Fibroblast of lung (primary cell): ENCODE results near the gene KATNAL1. TPM values are rescaled to one million over a fixed set of nuclear protein-coding genes. Genes with fewer than 3 reads are reported as not detected.

Source experiments
- DNase-seq, 2 donors: peaks; one replicate each; pipeline versions ENCODE4 v3.0.0 to v3.0.0-alpha.2; 2010; ENCODE audit warnings: low read depth in 2 of 2
- H2AFZ ChIP-seq: 2 replicates; pipeline ENCODE4 v1.5.1; 2012; ENCODE audit warnings: low read length, control low read depth, inconsistent platforms
- H3K27ac ChIP-seq: 2 replicates; pipeline ENCODE4 v1.5.1; 2011; ENCODE audit warnings: low read length, control low read depth; ENCODE audit not compliant: insufficient read depth
- H3K27me3 ChIP-seq: 2 replicates; pipeline ENCODE4 v1.5.1; 2011; ENCODE audit warnings: mild to moderate bottlenecking, low read length; ENCODE audit not compliant: control insufficient read depth, insufficient read depth
- H3K36me3 ChIP-seq: 2 replicates; pipeline ENCODE4 v1.5.1; 2011; ENCODE audit warnings: low read length; ENCODE audit not compliant: control insufficient read depth, insufficient read depth
- H3K4me1 ChIP-seq: 2 replicates; pipeline ENCODE4 v1.5.1; 2011; ENCODE audit warnings: low read length; ENCODE audit not compliant: control insufficient read depth, insufficient read depth; ENCODE audit errors: extremely low read depth
- H3K4me2 ChIP-seq: 2 replicates; pipeline ENCODE4 v1.5.1; 2011; ENCODE audit warnings: low read length, control low read depth; ENCODE audit not compliant: insufficient read depth; ENCODE audit errors: extremely low read depth
- H3K4me3 ChIP-seq, 4 experiments: fragments of 200-600 bp in 1 of 4; sonication (generic) in 1 of 4; replicated peaks in 1 of 4; 2 replicates each; pipeline ENCODE4 v1.5.1; 2011 to 2016; ENCODE audit warnings: low read length in 4 of 4, low read depth in 3 of 4, mild to moderate bottlenecking in 3 of 4, control low read depth in 2 of 4, inconsistent platforms in 1 of 4, mixed read lengths in 1 of 4; ENCODE audit not compliant: insufficient read depth in 1 of 4; ENCODE audit errors: control extremely low read depth in 1 of 4
- H3K79me2 ChIP-seq: 2 replicates; pipeline ENCODE4 v1.5.1; 2012; ENCODE audit warnings: mild to moderate bottlenecking, low read length, inconsistent platforms; ENCODE audit not compliant: control insufficient read depth, insufficient read depth
- H3K9ac ChIP-seq: 2 replicates; pipeline ENCODE4 v1.5.1; 2011; ENCODE audit warnings: mild to moderate bottlenecking, low read length, control low read depth; ENCODE audit not compliant: insufficient read depth
- H3K9me3 ChIP-seq: 2 replicates; pipeline ENCODE4 v1.5.1; 2012; ENCODE audit warnings: low read depth, low read length; ENCODE audit not compliant: control insufficient read depth, insufficient read depth
- H4K20me1 ChIP-seq: 2 replicates; pipeline ENCODE4 v1.5.1; 2011; ENCODE audit warnings: low read length; ENCODE audit not compliant: control insufficient read depth, insufficient read depth; ENCODE audit errors: extremely low read depth
- EZH2 ChIP-seq: IDR thresholded peaks from 2 replicates; pipeline ENCODE4 v1.5.1; 2012; ENCODE audit warnings: low read length, control low read depth, mild to moderate bottlenecking; ENCODE audit errors: missing control alignments
- polyA plus RNA-seq, 2 donors: library from polyadenylated mRNA; depleted of rRNA in 1 of 2; stranded (reverse) in 1 of 2; unstranded in 1 of 2; fragments of >200 nt; gene quantifications; 2 replicates each; pipeline ENCODE4 v1.2.1, GENCODE V29; 2011 to 2012; ENCODE audit warnings: missing spikeins in 1 of 2
- total RNA-seq: library from RNA; depleted of rRNA; stranded (reverse); fragments of >200 nt; gene quantifications from 2 replicates; pipeline ENCODE4 v1.2.1, GENCODE V29; 2014
- TF ChIP-seq, protein P1 (sequence below), 2 donors: IDR thresholded peaks in 1 of 2; conservative IDR thresholded peaks in 1 of 2; 1 replicate in 1 of 2; 2 replicates in 1 of 2; pipeline ENCODE4 v1.5.1; 2011 to 2012; ENCODE audit warnings: low read length in 2 of 2, control low read depth in 1 of 2, inconsistent platforms in 1 of 2, low read depth in 1 of 2, mild to moderate bottlenecking in 1 of 2

KATNAL1 gene
- total and polyA plus RNA-seq, 2 donors (not counting 1 experiment from before 2014, with no cell fraction given), result 24.8 to 32.7 TPM

DNA sequence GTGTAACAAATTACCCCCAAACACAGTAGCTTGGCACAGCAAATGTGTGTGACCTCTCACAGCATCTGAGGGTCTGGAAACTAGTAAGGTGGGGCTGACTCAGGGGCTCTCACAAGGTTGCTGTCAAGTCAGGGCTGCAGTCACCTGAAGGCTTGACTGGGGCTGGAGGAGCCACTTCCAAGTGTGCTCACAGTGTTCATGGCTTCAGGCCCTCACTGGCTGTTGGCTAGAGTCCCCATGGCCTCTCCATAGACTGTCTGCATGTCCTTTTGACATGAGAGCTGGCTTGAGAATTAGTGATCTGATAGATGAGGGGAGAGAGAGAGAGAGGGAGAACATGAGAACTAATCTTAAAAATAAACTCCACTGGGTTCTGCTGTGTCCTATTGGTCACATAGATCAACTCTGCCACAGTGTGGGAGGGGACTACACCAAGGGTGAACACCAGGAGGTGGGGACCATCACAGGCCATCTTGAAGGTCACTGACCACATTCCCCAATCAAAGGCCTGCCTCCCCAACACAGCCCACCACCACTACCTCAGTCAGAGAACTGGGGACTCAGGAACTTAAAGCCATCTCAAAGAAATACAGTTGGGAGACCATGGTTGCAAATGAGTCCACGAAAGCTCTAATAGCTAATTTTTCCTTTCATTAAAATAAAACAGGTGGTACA is 38.2 kb upstream of the KATNAL1 start:
- Histone ChIP-seq H3K9ac (no peak overlapping the region), H2AFZ (no peak overlapping the region), H3K4me2 (no peak overlapping the region), H3K79me2 (no peaks in the 10 kb centered on the region), H4K20me1 (no peaks in the 10 kb centered on the region), H3K36me3 (no peaks in the 10 kb centered on the region), H3K4me3 (no peak overlapping the region), H3K27me3 (no peaks in the 10 kb centered on the region), H3K9me3 (no peaks in the 10 kb centered on the region), H3K4me1 (peaks cover 8% of the 10 kb centered on the region), H3K27ac (no peak overlapping the region)
- TF ChIP-seq, protein P1, sequence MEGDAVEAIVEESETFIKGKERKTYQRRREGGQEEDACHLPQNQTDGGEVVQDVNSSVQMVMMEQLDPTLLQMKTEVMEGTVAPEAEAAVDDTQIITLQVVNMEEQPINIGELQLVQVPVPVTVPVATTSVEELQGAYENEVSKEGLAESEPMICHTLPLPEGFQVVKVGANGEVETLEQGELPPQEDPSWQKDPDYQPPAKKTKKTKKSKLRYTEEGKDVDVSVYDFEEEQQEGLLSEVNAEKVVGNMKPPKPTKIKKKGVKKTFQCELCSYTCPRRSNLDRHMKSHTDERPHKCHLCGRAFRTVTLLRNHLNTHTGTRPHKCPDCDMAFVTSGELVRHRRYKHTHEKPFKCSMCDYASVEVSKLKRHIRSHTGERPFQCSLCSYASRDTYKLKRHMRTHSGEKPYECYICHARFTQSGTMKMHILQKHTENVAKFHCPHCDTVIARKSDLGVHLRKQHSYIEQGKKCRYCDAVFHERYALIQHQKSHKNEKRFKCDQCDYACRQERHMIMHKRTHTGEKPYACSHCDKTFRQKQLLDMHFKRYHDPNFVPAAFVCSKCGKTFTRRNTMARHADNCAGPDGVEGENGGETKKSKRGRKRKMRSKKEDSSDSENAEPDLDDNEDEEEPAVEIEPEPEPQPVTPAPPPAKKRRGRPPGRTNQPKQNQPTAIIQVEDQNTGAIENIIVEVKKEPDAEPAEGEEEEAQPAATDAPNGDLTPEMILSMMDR (conservative IDR thresholded peaks at IDR 0.05 in 1 of 2, IDR thresholded peaks at IDR 0.05 in 1 of 2; ENCODE audit: low read depth in 1 of 2, low read length in 2 of 2), result no peak
- no peak for TF ChIP-seq EZH2
- DNase-seq, result no peak

DNA sequence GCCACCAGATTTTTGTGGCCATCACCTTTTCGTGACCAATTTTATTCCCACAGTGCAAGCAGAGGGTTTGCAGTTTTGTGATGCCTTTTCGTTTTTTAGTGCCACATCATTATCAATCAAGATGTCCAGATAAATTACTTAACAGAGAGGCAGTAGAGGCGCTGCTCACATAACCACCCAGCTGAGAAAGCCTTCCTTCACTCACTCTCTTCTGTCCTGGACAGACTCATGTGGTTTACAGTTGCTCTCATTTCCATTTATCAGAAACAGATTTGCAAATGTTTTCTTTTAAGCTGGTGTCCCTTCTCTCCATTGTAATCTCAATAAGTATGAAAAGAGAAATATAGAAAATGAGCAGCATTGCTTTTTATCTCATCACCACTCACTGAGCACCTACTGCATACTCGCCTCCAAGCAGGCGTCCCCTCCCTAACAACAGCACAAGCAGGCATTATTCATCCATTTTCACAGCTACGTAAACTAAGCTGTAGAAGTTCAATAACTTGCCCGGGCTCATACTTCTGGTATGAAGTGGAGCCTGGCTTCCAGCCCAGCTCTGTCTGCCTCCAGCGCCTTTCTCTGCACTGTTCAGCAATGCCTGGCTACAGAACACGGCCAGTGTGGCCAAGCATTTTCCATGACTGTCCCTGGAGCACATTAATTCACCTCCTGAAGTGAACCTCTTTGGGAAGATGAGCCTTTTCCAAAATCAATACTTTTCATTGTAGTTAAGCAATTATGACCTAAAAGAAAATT is 34.6 kb upstream of the KATNAL1 start:
- Histone ChIP-seq H3K4me2 (peak overlapping the region; percentile 36), H3K79me2 (no peaks in the 10 kb centered on the region), H3K27ac (peak overlapping the region; percentile 7), H3K36me3 (no peaks in the 10 kb centered on the region), H2AFZ (no peak overlapping the region), H3K27me3 (no peaks in the 10 kb centered on the region), H3K4me1 (peaks cover 22% of the 10 kb centered on the region), H3K9me3 (no peaks in the 10 kb centered on the region), H4K20me1 (no peaks in the 10 kb centered on the region), H3K4me3 (no peak overlapping the region), H3K9ac (no peak overlapping the region)
- peak; percentile 91 to 96 for DNase-seq
- TF ChIP-seq EZH2, result no peak
- TF ChIP-seq, protein P1 (conservative IDR thresholded peaks at IDR 0.05 in 1 of 2, IDR thresholded peaks at IDR 0.05 in 1 of 2; ENCODE audit: low read depth in 1 of 2, low read length in 2 of 2), result no peak
